ENCODE data around the gene COX20. TPM values are rescaled to one million over a fixed set of nuclear protein-coding genes. Genes with fewer than 3 reads are reported as not detected.

Gene COX20
- total and polyA plus RNA-seq, 10 of the 15 experiments (the other 5 are each of a cell fraction or from before 2014, with no cell fraction given), result 22.8 to 112 (median 52.7) TPM

GRCh38 chr1:244840219-244840794 lies 4.8 kb downstream of the COX20 start:
- TF ChIP-seq ZBTB33 (IDR thresholded peaks at IDR 0.05) (0 out of 2 replicates have a peak, but pooled peaks have one; percentile 26), HDAC6 (IDR thresholded peaks at IDR 0.05; ENCODE audit: unreplicated experiment) (no peak)
- Histone ChIP-seq H3K9me3 (replicated peaks; ENCODE audit: control insufficient read depth, insufficient read depth, low read length) (peaks cover 3% of the 10 kb centered on the region; the same call in 1 of the 3 replicates), H3K79me2 (ENCODE audit: control insufficient read depth, insufficient read depth, low read length) (peaks cover 64% of the 10 kb centered on the region), H3K36me3 (ENCODE audit: control insufficient read depth in 2 of 2, insufficient read depth in 2 of 2, low read length in 1 of 2) (peaks cover 3 to 25% of the 10 kb centered on the region in 2 experiments; a peak in 3 of 4 replicates), H3K9ac (ENCODE audit: control insufficient read depth, insufficient read depth, low read length) (no peak overlapping the region), H2AFZ (ENCODE audit: control insufficient read depth, low read depth, low read length) (no peak overlapping the region), H4K20me1 (ENCODE audit: control insufficient read depth, insufficient read depth) (no peaks in the 10 kb centered on the region), H3K4me2 (ENCODE audit: control insufficient read depth, insufficient read depth) (0 out of 2 replicates have a peak overlapping the region, but pooled peaks have one; percentile 17), H3K4me3 (no peak overlapping the region; the same call in 1 of the 2 replicates), H3K27ac (ENCODE audit: control insufficient read depth, insufficient read depth) (no peak overlapping the region), H3K27me3 (replicated peaks in 1 of 2; ENCODE audit: control insufficient read depth in 2 of 2, insufficient read depth in 2 of 2, low read length in 1 of 2) (no peaks in the 10 kb centered on the region), H3K4me1 (ENCODE audit: control insufficient read depth, insufficient read depth, low read length) (no peaks in the 10 kb centered on the region)
- intact Hi-C loops (cut with micrococcal nuclease; ENCODE audit: unreplicated experiment), result no loop called here
- in situ Hi-C loops (cut with MboI), result no loop called here
- SMC1A ChIA-PET (ENCODE audit: uncharacterized antibody, unreplicated experiment), result interaction anchor here (0.9 to 16.8 kb wide), 10 partner anchors 8 to 202 kb away, joined by 3 to 360 read pairs (median 4); partner anchors contain the start of gene HNRNPU
- DNase-seq (ENCODE audit: low read depth, low spot score) (no peak), ATAC-seq (no peak), FAIRE-seq (no peak)
- 73% methylated on average over 5 of the region's 5 CpGs for whole genome bisulfite sequencing (ENCODE audit: insufficient coverage, insufficient replicate concordance, low lambda C conversion rate, missing lambda C conversion rate)
- no TSS peak for BruUV-seq (replicated peaks)
- POLR2A ChIA-PET, result interaction anchor here (7.8 to 14.7 kb wide), 2 partner anchors 16 to 25 kb away, joined by 55 to 350 read pairs; partner anchors contain the start of gene HNRNPU
- RAD21 ChIA-PET (ENCODE audit: unreplicated experiment), result interaction anchor here (0.7 to 2.2 kb wide), 6 partner anchors 16 to 203 kb away, joined by 3 to 7 read pairs (median 4); no protein-coding TSS in a partner anchor
- CTCF ChIA-PET, result interaction anchor here (1.1 to 7.9 kb wide), 5 partner anchors 15 to 202 kb away, joined by 3 to 98 read pairs (median 8); partner anchors contain the start of gene HNRNPU
